ENCODE results near the gene LRRK1.

LRRK1 gene

GRCh38 chr15:100890850-100891249, 28.3 kb upstream of the LRRK1 start:
- no peak for DNase-seq (ENCODE audit: low read depth in 2 of 2)

GRCh38 chr15:100891307-100892012, 27.7 kb upstream of the LRRK1 start:
- DNase-seq (ENCODE audit: low read depth in 2 of 2): no peak

- DNase-seq (ENCODE audit: low read depth in 2 of 2): no peak
Measured at GRCh38 chr15:100892013-100892355, 27.2 kb upstream of the LRRK1 start.

- no peak for DNase-seq (ENCODE audit: low read depth in 2 of 2)
Measured at GRCh38 chr15:100893261-100893963, 25.7 kb upstream of the LRRK1 start.

GRCh38 chr15:100893964-100894295, 25.2 kb upstream of the LRRK1 start:
- DNase-seq (ENCODE audit: low read depth in 2 of 2): no peak

GRCh38 chr15:100895721-100896120, 23.4 kb upstream of the LRRK1 start:
- no peak for DNase-seq (ENCODE audit: low read depth in 2 of 2)

GRCh38 chr15:100897221-100898151, 21.7 kb upstream of the LRRK1 start:
- no peak for DNase-seq (ENCODE audit: low read depth in 2 of 2)

GRCh38 chr15:100898152-100898490, 21.0 kb upstream of the LRRK1 start:
- DNase-seq (ENCODE audit: low read depth in 2 of 2): no peak

GRCh38 chr15:100898661-100899462, 20.3 kb upstream of the LRRK1 start:
- no peak for DNase-seq (ENCODE audit: low read depth in 2 of 2)

GRCh38 chr15:100899601-100900000, 19.6 kb upstream of the LRRK1 start:
- DNase-seq (ENCODE audit: low read depth in 2 of 2): no peak

- DNase-seq (ENCODE audit: low read depth in 2 of 2): no peak
Measured at GRCh38 chr15:100900136-100900794, 18.9 kb upstream of the LRRK1 start.

- DNase-seq (ENCODE audit: low read depth in 2 of 2): no peak
Measured at GRCh38 chr15:100900795-100901169, 18.4 kb upstream of the LRRK1 start.

- no peak for DNase-seq (ENCODE audit: low read depth in 2 of 2)
Measured at GRCh38 chr15:100901296-100901695, 17.9 kb upstream of the LRRK1 start.

GRCh38 chr15:100901702-100902435, 17.3 kb upstream of the LRRK1 start:
- DNase-seq (ENCODE audit: low read depth in 2 of 2): no peak

GRCh38 chr15:100902436-100903167, 16.6 kb upstream of the LRRK1 start:
- DNase-seq (ENCODE audit: low read depth in 2 of 2): no peak

GRCh38 chr15:100903168-100903554, 16.0 kb upstream of the LRRK1 start:
- no peak for DNase-seq (ENCODE audit: low read depth in 2 of 2)

- DNase-seq (ENCODE audit: low read depth in 2 of 2): no peak
Measured at GRCh38 chr15:100905850-100906249, 13.3 kb upstream of the LRRK1 start.

- no peak for DNase-seq (ENCODE audit: low read depth in 2 of 2)
Measured at GRCh38 chr15:100908466-100908865, 10.7 kb upstream of the LRRK1 start.

- no peak for DNase-seq (ENCODE audit: low read depth in 2 of 2)
Measured at GRCh38 chr15:100909565-100909964, 9.6 kb upstream of the LRRK1 start.
